ENCODE data around the gene MRPS18C. TPM values are rescaled to one million over a fixed set of nuclear protein-coding genes. Genes with fewer than 3 reads are reported as not detected.
"Not testable (repeated sequence)": the region's sequence is repeated elsewhere in the genome, so short reads cannot be mapped to it uniquely, and the experiment has no call there.

The MRPS18C gene
- polyA plus RNA-seq, 2 of the 4 experiments (the other 2 are of a cell fraction) = 67.4 to 132 TPM

- DNase-seq (ENCODE audit: low read depth in 1 of 2, low spot score in 1 of 2) (peak; percentile 16 to 72), ATAC-seq (peak in 1 of 2 experiments; percentile 71; a peak in 3 of 6 replicates)
- TF ChIP-seq EHMT2 (IDR thresholded peaks at IDR 0.05; ENCODE audit: low read depth) (peak; percentile 45; the same call in 1 of the 2 replicates), RAD21 (conservative IDR thresholded peaks at IDR 0.05 in 1 of 2, IDR thresholded peaks at IDR 0.05 in 1 of 2) (peak; percentile 72 to 89), SMC3 (IDR thresholded peaks at IDR 0.05) (peak; percentile 68), CTCF (IDR thresholded peaks at IDR 0.05) (peak; percentile 47)
- POLR2A ChIA-PET, H3K4me3 ChIP-seq, H3K4me2 ChIP-seq, FAIRE-seq, H3K9me3 ChIP-seq, H3K4me1 ChIP-seq: not testable (repeated sequence)
- H3K27ac ChIP-seq = peak overlapping the region; percentile 59 to 75; a peak in 4 of 6 replicates
- WGBS (ENCODE audit: missing lambda C conversion rate) = 56% methylated on average over 3 of the region's 3 CpGs
- CTCF ChIA-PET = interaction anchor here (0.8 to 2.5 kb wide), 17 partner anchors 10 to 137 kb away, joined by 3 to 11 read pairs (median 5); partner anchors contain the start of gene GPAT3
Measured at GRCh38 chr4:83509156-83509585, 53.3 kb downstream of the MRPS18C start.

- no peak for FAIRE-seq
- ChIA-PET POLR2A (no interaction called here), CTCF (interaction anchor here (1.1 to 2.5 kb wide), 3 partner anchors 13 to 348 kb away, joined by 3 to 6 read pairs (median 4); no protein-coding TSS in a partner anchor)
- no peaks in the 10 kb centered on the region for H3K9me3 ChIP-seq
- TF ChIP-seq PBX3 (IDR thresholded peaks at IDR 0.05) (no peak), FOXS1 (CRISPR knock-in tag; IDR thresholded peaks at IDR 0.05) (no peak), GATA3 (IDR thresholded peaks at IDR 0.05; ENCODE audit: borderline replicate concordance) (no peak), EP300 (IDR thresholded peaks at IDR 0.05) (no peak), HMGXB4 (CRISPR knock-in tag; IDR thresholded peaks at IDR 0.05; ENCODE audit: borderline replicate concordance) (no peak), PHF8 (IDR thresholded peaks at IDR 0.05; ENCODE audit: borderline replicate concordance, low read depth) (no peak)
- 85% methylated on average over 4 of the region's 4 CpGs for WGBS (ENCODE audit: missing lambda C conversion rate)
- DNase-seq (ENCODE audit: low read depth in 1 of 2, low spot score in 1 of 2) = no peak
- H3K4me1 ChIP-seq = no peaks in the 10 kb centered on the region
- no peak overlapping the region for H3K4me2 ChIP-seq
- ATAC-seq = no peak
- H3K4me3 ChIP-seq = no peak overlapping the region
- no peak overlapping the region for H3K27ac ChIP-seq
Measured at GRCh38 chr4:83510442-83510841, 54.6 kb downstream of the MRPS18C start.

Other genes starting within 250 kb of the MRPS18C start
- gene COQ2, start 171.3 kb upstream of the MRPS18C start, polyA plus RNA-seq (2011; rRNA removed) = 27.1 and 35.9 TPM in 2 replicates
- gene COQ2, start 171.3 kb upstream of the MRPS18C start, polyA plus RNA-seq (2017; fragmentation: RNase III; extraction: RNeasy Plus Mini Kit Qiagen cat#74134 plus additional on column Dnase treatment) = 18.2 to 19.5 TPM (median 18.5 TPM) in 3 replicates
- 1.5 and 1.7 TPM in 2 replicates for gene HPSE, start 121.2 kb upstream of the MRPS18C start, polyA plus RNA-seq (2011; rRNA removed)
- gene HPSE, start 121.2 kb upstream of the MRPS18C start, polyA plus RNA-seq (2017; fragmentation: RNase III; extraction: RNeasy Plus Mini Kit Qiagen cat#74134 plus additional on column Dnase treatment) = 0.72 to 0.94 TPM (median 0.81 TPM) in 3 replicates
- gene HELQ, start 235 bp upstream of the MRPS18C start, polyA plus RNA-seq (2011; rRNA removed) = 6.3 and 7.3 TPM in 2 replicates
- 4.6 to 5.1 TPM (median 5.0 TPM) in 3 replicates for gene HELQ, start 235 bp upstream of the MRPS18C start, polyA plus RNA-seq (2017; fragmentation: RNase III; extraction: RNeasy Plus Mini Kit Qiagen cat#74134 plus additional on column Dnase treatment)
- 12.1 and 16.5 TPM in 2 replicates for gene ABRAXAS1, start 29.0 kb downstream of the MRPS18C start, polyA plus RNA-seq (2011; rRNA removed)
- gene ABRAXAS1, start 29.0 kb downstream of the MRPS18C start, polyA plus RNA-seq (2017; fragmentation: RNase III; extraction: RNeasy Plus Mini Kit Qiagen cat#74134 plus additional on column Dnase treatment) = 9.5 to 10.4 TPM (median 9.6 TPM) in 3 replicates
- gene GPAT3, start 80.0 kb downstream of the MRPS18C start, polyA plus RNA-seq (2011; rRNA removed) = 29.9 and 44.9 TPM in 2 replicates
- gene GPAT3, start 80.0 kb downstream of the MRPS18C start, polyA plus RNA-seq (2017; fragmentation: RNase III; extraction: RNeasy Plus Mini Kit Qiagen cat#74134 plus additional on column Dnase treatment) = 12.9 to 16.9 TPM (median 13.1 TPM) in 3 replicates